Mucosa of descending colon (tissue), 3 donors: Measurements from ENCODE around the gene ABCA4. TPM values are rescaled to one million over a fixed set of nuclear protein-coding genes. Genes with fewer than 3 reads are reported as not detected.

ENCODE experiments used
- ATAC-seq: fragments of 200-7000 bp; cut with Tn5 transposase; one replicate; pipeline ENCODE4 v1.9.1; 2020; ENCODE audit warnings: mild to moderate bottlenecking, moderate library complexity
- DNase-seq, 3 donors: peaks; one replicate each; pipeline ENCODE4 v3.0.0-alpha.2; 2020
- H3K36me3 ChIP-seq: fragments of 200-600 bp; one replicate; pipeline ENCODE4 v1.8.0; 2021; ENCODE audit warnings: low read depth, mild to moderate bottlenecking
- H3K4me1 ChIP-seq: fragments of 200-600 bp; one replicate; pipeline ENCODE4 v1.8.0; 2021; ENCODE audit warnings: low read depth, mild to moderate bottlenecking
- H3K4me3 ChIP-seq: fragments of 200-600 bp; one replicate; pipeline ENCODE4 v1.8.0; 2021; ENCODE audit warnings: mild to moderate bottlenecking
- H3K9me3 ChIP-seq: fragments of 200-600 bp; one replicate; pipeline ENCODE4 v1.8.0; 2021; ENCODE audit warnings: mild to moderate bottlenecking
- CTCF ChIP-seq: fragments of 200-600 bp; IDR thresholded peaks from one replicate; pipeline ENCODE4 v1.8.0; 2022; ENCODE audit warnings: antibody characterized with exemption, mild to moderate bottlenecking
- intact Hi-C, 2 donors: fragments of 100-400 bp; cut with DNase I in 1 of 2; cut with micrococcal nuclease in 1 of 2; formaldehyde crosslinking; loops; one replicate each; pipeline versions ENCODE4 v1.11.0 to v1.11.1; 2022; cut with DNase I, micrococcal nuclease
- total RNA-seq, 3 donors: library from RNA; stranded (reverse); fragmentation: NEBNext Ultra II Directional in 2 of 3; extraction: Animal tissue kit (Norgen Biotek cat#: 25700) in 2 of 3; gene quantifications; one replicate each; pipeline versions ENCODE4 v1.2.1 to v1.2.4, GENCODE V29; 2021 to 2023
- donor health status: DM: no; HTN: no; CAD: no; lungs with moderate emphysema.
- donor health status: DM: no; HTN: no; CAD: no.
- donor health status: DM: no; HTN: yes; CAD: no.

The ABCA4 gene
- total RNA-seq, 3 donors from 2014 or later, result 0.34 to 1.0 TPM; not detected in 1

- Histone ChIP-seq H3K4me3 (no peak overlapping the region), H3K4me1 (peaks cover 5% of the 10 kb centered on the region), H3K36me3 (no peaks in the 10 kb centered on the region), H3K9me3 (no peaks in the 10 kb centered on the region)
- DNase-seq, result peak in 1 of 3 donors; percentile 76
- intact Hi-C loops, result no loop called here
- no peak for TF ChIP-seq CTCF
- ATAC-seq, result peak; percentile 89
Measured at GRCh38 chr1:93979718-93980319, 141.1 kb downstream of the ABCA4 start.

- ATAC-seq, result no peak
- Histone ChIP-seq H3K9me3 (no peaks in the 10 kb centered on the region), H3K4me1 (peaks cover 5% of the 10 kb centered on the region), H3K36me3 (no peaks in the 10 kb centered on the region), H3K4me3 (no peak overlapping the region)
- intact Hi-C loops, result no loop called here
- no peak for DNase-seq
- TF ChIP-seq CTCF, result no peak
Measured at GRCh38 chr1:93979040-93979717, 141.8 kb downstream of the ABCA4 start.

GRCh38 chr1:93977598-93977945 is 143.4 kb downstream of the ABCA4 start:
- no peaks in the 10 kb centered on the region for H3K36me3 ChIP-seq
- TF ChIP-seq CTCF, result no peak
- H3K4me1 ChIP-seq, result peaks cover 5% of the 10 kb centered on the region
- no peaks in the 10 kb centered on the region for H3K9me3 ChIP-seq
- DNase-seq (no peak), ATAC-seq (no peak)
- no peak overlapping the region for H3K4me3 ChIP-seq
- intact Hi-C loops, result no loop called here

GRCh38 chr1:93976711-93977597 is 144.0 kb downstream of the ABCA4 start:
- H3K4me3 ChIP-seq, result no peak overlapping the region
- ATAC-seq (no peak), DNase-seq (no peak)
- H3K9me3 ChIP-seq, result no peaks in the 10 kb centered on the region
- TF ChIP-seq CTCF, result no peak
- intact Hi-C loops, result no loop called here
- H3K36me3 ChIP-seq, result no peaks in the 10 kb centered on the region
- peaks cover 5% of the 10 kb centered on the region for H3K4me1 ChIP-seq

GRCh38 chr1:93976291-93976690 is 144.7 kb downstream of the ABCA4 start:
- no peak overlapping the region for H3K4me3 ChIP-seq
- peaks cover 5% of the 10 kb centered on the region for H3K4me1 ChIP-seq
- intact Hi-C loops, result no loop called here
- TF ChIP-seq CTCF, result no peak
- DNase-seq (no peak), ATAC-seq (no peak)
- H3K36me3 ChIP-seq, result no peaks in the 10 kb centered on the region
- H3K9me3 ChIP-seq, result no peaks in the 10 kb centered on the region
